GM19240 (cell line): Measurements from ENCODE around the gene MCF2.
A peak's percentile ranks its signal among the peaks of the same experiment; 100 is the strongest.

Experiments
- DNase-seq: peaks from one replicate; pipeline ENCODE4 v3.0.0; 2011; ENCODE audit warnings: low spot score; ENCODE audit not compliant: insufficient read length

The MCF2 gene

GRCh38 chrX:139596068-139596467 lies 111.9 kb downstream of the MCF2 start:
- DNase-seq, result no peak

GRCh38 chrX:139585613-139586012 lies 122.4 kb downstream of the MCF2 start:
- no peak for DNase-seq

GRCh38 chrX:139581068-139581467 lies 126.9 kb downstream of the MCF2 start:
- DNase-seq, result no peak

DNA sequence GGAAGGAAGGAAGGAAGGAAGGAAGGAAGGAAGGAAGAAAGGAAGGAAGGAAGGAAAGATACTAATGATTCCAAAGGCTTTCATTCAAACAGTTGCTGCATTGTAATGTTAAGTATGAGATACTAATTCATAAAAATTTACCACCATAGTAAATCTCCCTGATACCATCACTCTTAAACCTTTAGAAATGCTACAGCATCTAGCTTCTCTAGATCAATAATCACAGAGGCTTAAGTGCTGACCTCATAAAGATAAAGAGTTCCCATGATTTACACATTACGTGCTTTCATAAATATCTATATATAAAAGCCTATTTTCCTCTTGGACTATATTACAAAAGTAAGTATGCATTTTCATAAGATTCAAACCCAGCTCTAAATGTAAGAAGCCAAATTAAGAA lies 141.0 kb downstream of the MCF2 start:
- no peak for DNase-seq

GRCh38 chrX:139563251-139563650 lies 144.7 kb downstream of the MCF2 start:
- DNase-seq, result no peak

GRCh38 chrX:139560221-139560620 lies 147.7 kb downstream of the MCF2 start:
- DNase-seq, result no peak

DNA sequence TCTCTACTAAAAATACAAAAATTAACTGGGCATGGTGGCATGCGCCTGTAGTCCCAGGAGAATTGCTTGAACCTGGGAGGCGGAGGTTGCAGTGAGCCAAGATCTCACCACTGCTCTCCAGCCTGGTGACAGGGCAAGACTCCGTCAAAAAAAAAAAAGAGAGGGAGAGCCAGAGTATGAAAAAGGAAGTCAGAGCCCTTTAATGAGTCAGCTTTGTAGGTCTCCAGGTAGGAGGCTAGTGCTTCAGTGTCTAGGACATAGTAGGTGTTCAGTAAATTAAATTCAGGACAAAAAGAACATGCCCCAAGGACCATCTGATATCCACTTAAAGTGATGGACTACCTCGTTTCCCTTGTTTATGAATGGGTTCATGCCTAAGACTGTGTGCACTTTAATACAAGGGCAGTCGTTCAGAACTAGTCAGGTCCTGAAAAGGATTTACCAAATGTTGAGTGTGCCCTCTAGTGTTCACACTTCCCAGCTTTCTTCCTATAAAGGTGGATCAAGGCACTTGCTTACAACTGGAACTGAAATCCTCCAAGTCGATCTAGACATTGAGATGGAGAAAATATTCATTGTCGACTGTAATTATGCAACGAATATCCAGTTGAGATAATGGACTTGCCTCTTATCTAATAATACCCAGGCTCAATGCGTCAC lies 148.5 kb downstream of the MCF2 start:
- DNase-seq, result peak; percentile 2

GRCh38 chrX:139554991-139555675 lies 152.8 kb downstream of the MCF2 start:
- DNase-seq, result no peak

DNA sequence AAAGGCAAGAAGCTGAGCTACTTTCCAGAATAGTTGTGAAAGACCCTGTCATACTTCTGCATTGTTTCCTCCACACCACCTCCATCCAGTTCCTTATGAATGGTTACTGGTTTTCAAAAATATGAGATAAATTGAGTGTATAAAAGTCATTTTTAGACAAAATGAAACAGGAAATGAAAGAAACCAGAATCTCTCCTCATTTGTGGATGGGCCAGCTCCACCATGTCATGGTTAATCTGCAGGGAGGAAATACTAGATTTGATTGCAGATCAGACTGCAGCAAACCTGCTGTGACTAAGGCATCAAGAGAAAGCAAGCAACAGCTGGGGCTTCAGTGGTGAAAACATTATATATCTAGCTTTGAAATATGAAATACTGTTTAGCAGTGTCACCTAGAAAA lies 153.6 kb downstream of the MCF2 start:
- DNase-seq, result no peak

GRCh38 chrX:139544591-139544990 lies 163.4 kb downstream of the MCF2 start:
- no peak for DNase-seq

DNA sequence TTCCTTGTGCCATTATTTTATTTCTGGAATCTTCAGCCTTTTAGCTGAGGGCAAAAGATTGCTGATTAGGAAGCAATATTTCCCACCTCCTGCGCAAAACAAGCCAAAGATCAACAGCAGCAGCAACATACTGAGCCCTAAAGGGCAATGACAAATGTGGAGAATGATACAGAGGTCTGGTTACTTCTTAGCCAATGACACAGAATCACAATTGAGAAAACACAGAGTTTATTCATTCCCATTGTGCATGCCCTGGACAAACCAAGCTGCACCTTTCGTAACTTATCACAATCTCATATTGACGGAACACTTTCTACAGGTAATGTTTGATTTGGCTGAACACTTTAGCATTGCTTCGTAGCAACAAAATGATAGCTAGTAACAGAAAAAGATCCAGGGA lies 164.0 kb downstream of the MCF2 start:
- DNase-seq, result no peak

- no peak for DNase-seq
Measured at GRCh38 chrX:139542652-139543051, 165.3 kb downstream of the MCF2 start.

GRCh38 chrX:139538907-139539790 lies 168.8 kb downstream of the MCF2 start:
- DNase-seq, result no peak

DNA sequence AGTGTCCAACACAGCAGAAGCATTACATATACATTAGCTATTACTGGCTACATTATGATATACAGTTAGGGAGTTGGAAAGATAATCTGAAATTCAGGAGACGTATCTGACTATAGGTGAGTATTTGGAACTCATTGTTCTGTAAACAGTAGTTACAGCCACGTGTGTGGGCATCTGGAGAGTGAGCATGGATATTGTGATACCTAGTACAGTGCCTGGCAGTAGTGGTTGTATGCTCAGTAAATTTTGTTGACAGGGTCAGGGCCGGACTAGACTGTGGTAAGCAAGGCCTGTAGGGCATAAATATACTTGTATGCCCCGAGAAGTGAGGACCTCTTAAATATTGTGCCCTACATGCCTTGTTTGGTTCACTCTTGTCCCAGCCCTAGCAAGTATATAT lies 174.5 kb downstream of the MCF2 start:
- no peak for DNase-seq

DNA sequence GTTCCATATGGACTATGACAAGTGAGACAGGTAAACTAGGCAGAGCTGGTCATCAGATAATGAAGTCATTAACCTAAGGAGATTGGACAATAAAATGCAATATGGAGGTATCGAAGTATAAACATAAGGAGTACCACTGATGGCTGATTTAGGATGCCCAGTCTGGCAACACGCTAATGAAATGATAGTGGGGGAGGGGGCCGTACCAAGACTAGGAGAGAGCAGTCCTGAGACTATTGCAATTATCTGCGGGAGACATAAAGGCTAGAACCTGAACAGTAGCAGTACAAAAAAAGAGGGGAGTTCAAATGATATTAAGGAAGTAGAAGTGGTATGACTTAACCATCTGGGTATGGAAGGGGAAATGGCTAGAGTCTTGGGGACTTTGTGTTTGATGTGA lies 175.1 kb downstream of the MCF2 start:
- no peak for DNase-seq
